Activated naive CD4-positive, alpha-beta T cell treated with Interleukin-2 at 50 U/mL for 16 hours (primary cell): ENCODE results near the gene CLEC4C.
"Not testable (repeated sequence)": the region's sequence is repeated elsewhere in the genome, so short reads cannot be mapped to it uniquely, and the experiment has no call there.

ENCODE experiments used
- DNase-seq: peaks from one replicate; pipeline ENCODE4 v3.0.0-alpha.2; 2020

Gene CLEC4C

GRCh38 chr12:7747246-7747645 lies at the start of gene CLEC4C:
TSS of gene CLEC4C (minus strand) at chr12:7747375. CDS start at chr12:7747348, 27 bp downstream.
- DNase-seq, result no peak

GRCh38 chr12:7793211-7793610 lies 46.0 kb upstream of the CLEC4C start:
- DNase-seq, result no peak

- not testable (repeated sequence) for DNase-seq
Observed at GRCh38 chr12:7788884-7789528, 41.8 kb upstream of the CLEC4C start, which contains the start of gene NANOG. TSS of gene NANOG (plus strand) at chr12:7789402. CDS start at chr12:7789615, 213 bp downstream.

GRCh38 chr12:7788294-7788660 lies 41.1 kb upstream of the CLEC4C start:
- no peak for DNase-seq

- no peak for DNase-seq
Observed at GRCh38 chr12:7787574-7788293, 40.6 kb upstream of the CLEC4C start.

- no peak for DNase-seq
Observed at GRCh38 chr12:7784701-7785100, 37.5 kb upstream of the CLEC4C start.

GRCh38 chr12:7783433-7783832 lies 36.3 kb upstream of the CLEC4C start:
- not testable (repeated sequence) for DNase-seq

GRCh38 chr12:7782055-7782454 lies 34.9 kb upstream of the CLEC4C start:
- DNase-seq, result no peak

GRCh38 chr12:7781274-7781673 lies 34.1 kb upstream of the CLEC4C start:
- no peak for DNase-seq

GRCh38 chr12:7769999-7770398 lies 22.8 kb upstream of the CLEC4C start:
- no peak for DNase-seq

- no peak for DNase-seq
Observed at GRCh38 chr12:7758766-7759140, 11.6 kb upstream of the CLEC4C start.

GRCh38 chr12:7756993-7757392 lies 9.8 kb upstream of the CLEC4C start:
- DNase-seq, result no peak

- DNase-seq, result not testable (repeated sequence)
Observed at GRCh38 chr12:7755668-7756067, 8.5 kb upstream of the CLEC4C start.

- not testable (repeated sequence) for DNase-seq
Observed at GRCh38 chr12:7751941-7752922, 5.1 kb upstream of the CLEC4C start.

GRCh38 chr12:7751394-7751793 lies 4.2 kb upstream of the CLEC4C start:
- no peak for DNase-seq

- no peak for DNase-seq
Observed at GRCh38 chr12:7750350-7750749, 3.2 kb upstream of the CLEC4C start.

GRCh38 chr12:7749442-7749841 lies 2.3 kb upstream of the CLEC4C start:
- no peak for DNase-seq

- no peak for DNase-seq
Observed at GRCh38 chr12:7748852-7749251, 1.7 kb upstream of the CLEC4C start.

GRCh38 chr12:7732993-7733392 lies 14.2 kb downstream of the CLEC4C start:
- no peak for DNase-seq

GRCh38 chr12:7731486-7731885 lies 15.7 kb downstream of the CLEC4C start:
- DNase-seq, result no peak

GRCh38 chr12:7730984-7731383 lies 16.2 kb downstream of the CLEC4C start:
- DNase-seq, result not testable (repeated sequence)

- no peak for DNase-seq
Observed at GRCh38 chr12:7729746-7730145, 17.4 kb downstream of the CLEC4C start.

GRCh38 chr12:7723926-7724325 lies 23.2 kb downstream of the CLEC4C start:
- no peak for DNase-seq
